Nucleus accumbens (tissue), 56 donors: Measurements from ENCODE around the gene SORCS2.

ENCODE experiments used
- DNase-seq, 56 donors: peaks; one replicate each; lab custom pipeline; 2025; lab: John Stamatoyannopoulos, UW

SORCS2 gene

DNA sequence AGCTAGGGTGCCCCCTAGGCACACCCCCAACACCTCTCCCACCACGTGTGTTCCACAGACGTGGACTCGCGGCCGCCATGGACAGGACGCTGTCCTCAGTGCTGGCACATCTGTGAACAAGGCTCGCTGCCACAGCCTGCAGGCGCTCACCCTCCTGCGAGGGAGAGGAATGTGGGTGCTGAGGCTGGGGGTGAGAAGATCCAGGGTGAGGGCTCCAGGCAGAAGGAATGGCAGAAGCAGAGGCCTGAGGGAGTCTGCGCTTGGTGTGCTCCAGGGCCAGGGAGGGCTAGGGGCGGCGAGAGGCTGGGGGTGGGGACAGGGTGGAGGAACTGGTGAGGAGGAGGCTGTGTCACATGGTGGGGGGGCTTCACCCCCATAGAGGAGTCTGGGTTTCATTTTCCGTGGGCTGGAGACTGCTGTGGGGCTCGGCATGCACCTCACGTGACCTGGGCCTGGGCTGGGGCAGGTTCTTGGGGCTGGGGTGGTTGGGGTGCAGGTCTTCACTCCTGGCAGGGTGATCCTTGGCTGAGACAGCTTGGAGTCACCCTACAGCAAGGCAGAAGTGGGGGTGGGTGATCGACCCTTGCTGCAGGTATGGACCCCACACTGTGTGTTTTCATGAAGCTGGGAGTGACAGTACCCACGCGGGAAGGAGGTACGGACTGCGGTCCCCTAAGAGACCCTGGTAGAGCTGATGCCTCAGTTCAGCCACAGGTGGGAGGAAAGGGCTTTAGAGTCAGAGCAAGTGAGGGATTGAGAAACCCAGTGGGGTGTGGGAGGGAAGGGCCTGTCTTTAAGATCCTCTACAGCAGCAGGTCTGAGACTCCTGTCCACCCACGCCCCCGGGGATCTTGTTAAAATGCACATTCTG, 138.7 kb downstream of the SORCS2 start:
- DNase-seq = no peak

- DNase-seq = no peak
These were observed 139.3 kb downstream of the SORCS2 start for GRCh38 chr4:7331682-7332000.

DNA sequence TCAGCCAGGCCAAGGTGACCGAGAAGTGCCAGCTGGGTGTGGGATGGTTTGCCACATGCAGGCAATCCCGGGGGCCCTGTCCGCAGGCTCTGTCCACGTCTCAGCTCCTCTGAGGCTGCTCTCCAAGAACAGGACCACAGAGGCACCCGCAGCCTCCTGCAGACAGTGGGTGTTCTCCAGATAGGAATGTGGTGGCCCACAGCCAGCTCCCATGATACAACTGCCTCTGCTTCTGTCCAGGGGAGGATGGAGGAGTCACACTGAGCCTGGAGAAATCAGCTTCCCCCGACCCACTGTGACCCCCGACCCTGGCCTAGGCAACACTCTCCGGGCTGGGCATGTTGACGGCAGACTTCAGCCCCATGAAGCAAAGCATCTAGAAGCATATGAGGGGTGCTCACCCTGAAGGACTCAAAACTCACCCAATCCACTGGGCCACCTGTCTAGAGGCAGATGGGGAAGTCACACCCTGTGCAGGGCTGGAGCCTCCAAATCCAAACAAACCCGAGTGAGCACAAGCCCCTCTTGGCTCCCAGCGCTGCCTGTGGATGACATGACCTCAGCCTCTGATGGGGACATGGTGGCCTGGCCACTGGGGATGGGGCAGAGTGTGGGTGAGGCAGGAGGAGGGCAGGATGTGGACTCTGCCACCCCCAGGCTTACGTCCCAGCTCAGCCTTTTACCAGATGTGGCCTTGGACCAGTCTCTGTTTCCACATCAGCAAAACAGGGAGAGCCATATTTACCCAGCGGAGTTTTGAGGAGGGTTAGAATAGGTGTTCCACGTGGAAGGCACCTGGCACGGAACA, 140.1 kb downstream of the SORCS2 start:
- no peak for DNase-seq

DNA sequence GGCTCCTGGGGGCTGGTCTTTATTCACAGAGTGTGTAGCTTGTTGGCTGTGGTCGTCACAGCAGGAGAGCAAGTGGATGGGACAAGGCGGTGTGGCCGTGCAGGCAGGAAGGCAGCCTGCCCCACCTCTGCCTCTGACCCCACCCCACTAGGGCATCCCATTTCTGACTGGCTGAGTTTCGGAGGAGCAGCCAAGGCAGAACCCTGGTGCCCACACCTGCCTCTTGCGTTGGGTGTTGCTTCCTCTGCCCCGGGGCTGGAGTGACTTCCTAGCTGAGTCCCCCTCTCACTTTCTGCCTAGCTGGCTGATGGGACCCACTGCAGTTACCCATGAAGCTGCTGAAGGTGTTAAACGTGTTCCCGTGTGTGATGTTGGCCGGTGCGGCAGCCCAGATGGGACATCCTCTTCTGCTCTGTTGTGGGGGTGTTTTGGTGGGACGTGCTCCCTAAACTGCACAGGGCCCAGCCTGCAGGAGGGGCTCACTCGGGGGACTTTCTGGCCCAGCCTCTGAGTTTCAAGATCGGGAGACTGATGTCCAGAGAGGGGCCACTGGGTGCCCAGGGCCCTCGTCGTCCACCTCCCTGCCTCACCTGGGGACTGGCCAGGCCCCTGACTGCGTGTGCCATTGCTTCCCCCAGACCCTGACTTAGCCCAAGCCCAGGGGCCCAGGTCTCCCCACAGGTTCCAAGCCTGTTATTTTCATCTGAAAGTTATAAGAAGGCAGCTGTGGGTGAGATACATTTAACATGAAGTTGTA, 140.9 kb downstream of the SORCS2 start:
- no peak for DNase-seq

GRCh38 chr4:7333801-7334421, 141.6 kb downstream of the SORCS2 start:
- no peak for DNase-seq

- no peak for DNase-seq
These were observed 142.4 kb downstream of the SORCS2 start for GRCh38 chr4:7334521-7335275.

DNA sequence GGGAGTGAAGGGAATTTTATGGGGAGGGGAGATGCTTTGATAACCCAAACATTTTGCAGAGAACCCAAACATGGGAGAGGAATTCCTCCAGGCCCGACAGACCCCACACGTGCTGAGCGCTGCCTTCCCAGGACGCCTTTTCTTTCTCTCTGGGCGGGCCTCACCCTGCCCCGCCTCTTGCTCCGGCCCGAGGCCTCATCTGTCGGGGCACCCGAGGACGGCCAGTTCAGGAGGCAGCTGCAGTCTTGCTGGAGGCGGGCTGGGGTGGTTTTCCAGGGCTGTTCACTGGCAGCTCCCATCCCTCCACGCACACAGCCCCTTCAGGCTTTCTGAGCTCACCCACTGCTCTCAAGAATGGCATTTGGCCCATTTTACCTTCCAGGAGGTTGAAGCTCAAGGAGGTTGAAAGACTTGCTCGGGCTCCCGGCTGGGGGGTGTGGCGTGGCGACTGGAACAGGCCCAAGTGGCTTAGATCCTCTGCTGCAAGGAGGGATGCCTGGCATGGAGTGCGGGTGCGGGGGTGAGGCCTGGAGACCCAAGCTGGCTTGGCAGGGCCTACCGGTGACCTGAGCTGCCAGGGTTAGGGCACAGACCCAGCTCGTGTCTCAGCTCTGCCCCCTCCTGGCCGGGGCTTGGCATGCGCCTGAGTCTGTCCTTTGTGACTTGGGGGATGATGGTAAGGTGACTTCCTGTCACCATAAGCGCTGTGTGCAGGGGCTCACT, 143.2 kb downstream of the SORCS2 start:
- DNase-seq = peak in 41 of 56 donors; percentile 16 to 80 (median 51)

DNA sequence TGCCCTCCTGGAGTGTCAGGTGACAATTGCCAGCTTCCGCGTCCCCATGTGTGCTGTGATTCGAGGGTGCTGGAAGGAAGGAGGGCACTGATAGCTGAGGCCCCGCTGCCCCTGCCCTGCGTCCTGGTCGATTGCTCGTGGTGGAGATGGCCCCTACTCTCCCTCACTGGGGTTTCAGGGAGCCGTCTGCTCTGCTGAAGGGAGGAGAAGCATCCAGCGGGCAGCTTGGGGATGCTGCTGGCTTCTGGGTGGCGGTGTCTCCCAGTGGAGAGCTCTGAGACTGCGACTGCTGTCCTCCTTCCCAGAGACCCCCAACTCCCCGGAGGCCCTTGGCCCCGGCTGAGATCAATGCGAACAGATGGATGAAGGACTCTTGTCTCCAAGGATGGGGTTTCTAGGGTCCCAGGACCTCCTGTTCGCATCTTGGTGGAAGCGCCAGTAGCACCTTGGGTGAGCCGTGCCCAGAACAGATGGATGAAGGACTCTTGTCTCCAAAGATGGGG, 143.8 kb downstream of the SORCS2 start:
- DNase-seq = no peak

DNA sequence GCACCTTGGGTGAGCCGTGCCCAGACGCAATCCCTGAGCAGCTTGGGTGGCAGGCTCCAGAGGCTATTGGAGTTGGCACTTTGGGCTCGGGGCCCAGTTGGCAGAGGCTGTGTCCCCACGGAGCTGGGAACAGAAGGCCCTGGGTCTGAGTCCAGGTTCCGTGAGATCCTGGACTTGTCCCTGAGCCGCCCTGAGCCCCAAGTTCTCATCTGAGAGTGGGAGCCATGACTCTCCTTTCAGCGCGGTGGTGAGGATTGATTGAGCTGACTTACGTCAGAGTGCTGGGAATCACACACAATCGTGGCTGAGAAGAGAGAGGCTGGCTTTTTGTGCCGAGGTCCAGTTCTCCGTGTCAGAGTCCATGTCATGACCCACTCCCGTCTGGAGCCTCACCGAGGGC, 144.4 kb downstream of the SORCS2 start:
- peak in 16 of 56 donors; percentile 13 to 54 (median 34) for DNase-seq

GRCh38 chr4:7337196-7338058, 145.1 kb downstream of the SORCS2 start:
- no peak for DNase-seq

DNA sequence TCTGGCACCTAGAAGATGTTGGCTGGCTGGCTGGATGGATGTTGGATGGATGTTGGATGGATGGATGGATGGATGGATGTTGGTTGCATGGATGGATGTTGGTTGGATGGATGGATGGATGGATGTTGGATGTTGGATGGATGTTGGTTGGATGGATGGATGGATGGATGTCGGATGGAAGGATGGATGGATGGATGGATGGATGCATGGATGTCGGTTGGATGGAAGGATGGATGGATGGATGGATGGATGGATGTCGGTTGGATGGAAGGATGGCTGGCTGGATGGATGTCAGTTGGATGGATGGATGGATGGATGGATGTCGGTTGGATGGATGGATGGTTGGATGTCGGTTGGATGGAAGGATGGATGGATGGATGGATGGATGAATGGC, 145.7 kb downstream of the SORCS2 start:
- DNase-seq = no peak

DNA sequence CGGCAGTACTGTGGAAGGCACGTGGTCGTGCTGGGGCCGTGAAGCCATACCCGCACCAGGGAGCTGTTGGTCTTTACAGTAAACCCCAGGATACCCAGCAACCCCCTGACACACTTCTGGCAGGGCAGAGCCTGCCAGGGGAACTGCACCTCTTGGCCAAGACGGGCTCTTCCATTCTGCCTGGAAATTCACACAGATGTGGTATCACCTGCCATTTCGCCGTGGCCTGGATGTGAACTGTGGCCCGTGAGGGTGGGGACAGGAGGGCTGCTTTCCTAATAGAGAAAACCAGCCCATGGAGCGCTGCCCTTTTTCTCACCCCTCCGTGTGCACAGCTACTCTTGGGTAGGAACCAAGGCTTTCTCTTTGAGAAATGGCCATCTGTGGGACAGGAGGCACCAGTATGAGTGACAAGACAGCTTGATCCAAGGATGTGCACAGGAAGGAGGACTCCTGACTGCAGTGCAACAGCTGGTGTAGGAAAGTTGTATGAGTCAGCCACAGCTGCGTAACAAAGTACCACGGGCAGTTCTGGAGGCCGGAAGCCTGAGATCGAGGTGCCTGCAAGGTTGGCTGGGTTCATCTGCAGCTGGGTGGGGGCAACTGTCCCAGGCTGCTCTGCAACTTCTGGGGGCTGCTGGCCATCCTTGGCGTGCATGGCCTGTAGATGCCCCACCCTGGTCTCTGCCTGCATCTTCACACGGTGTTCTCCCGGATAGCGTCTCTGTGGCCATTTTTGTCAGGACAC, 146.7 kb downstream of the SORCS2 start:
- DNase-seq = no peak

DNA sequence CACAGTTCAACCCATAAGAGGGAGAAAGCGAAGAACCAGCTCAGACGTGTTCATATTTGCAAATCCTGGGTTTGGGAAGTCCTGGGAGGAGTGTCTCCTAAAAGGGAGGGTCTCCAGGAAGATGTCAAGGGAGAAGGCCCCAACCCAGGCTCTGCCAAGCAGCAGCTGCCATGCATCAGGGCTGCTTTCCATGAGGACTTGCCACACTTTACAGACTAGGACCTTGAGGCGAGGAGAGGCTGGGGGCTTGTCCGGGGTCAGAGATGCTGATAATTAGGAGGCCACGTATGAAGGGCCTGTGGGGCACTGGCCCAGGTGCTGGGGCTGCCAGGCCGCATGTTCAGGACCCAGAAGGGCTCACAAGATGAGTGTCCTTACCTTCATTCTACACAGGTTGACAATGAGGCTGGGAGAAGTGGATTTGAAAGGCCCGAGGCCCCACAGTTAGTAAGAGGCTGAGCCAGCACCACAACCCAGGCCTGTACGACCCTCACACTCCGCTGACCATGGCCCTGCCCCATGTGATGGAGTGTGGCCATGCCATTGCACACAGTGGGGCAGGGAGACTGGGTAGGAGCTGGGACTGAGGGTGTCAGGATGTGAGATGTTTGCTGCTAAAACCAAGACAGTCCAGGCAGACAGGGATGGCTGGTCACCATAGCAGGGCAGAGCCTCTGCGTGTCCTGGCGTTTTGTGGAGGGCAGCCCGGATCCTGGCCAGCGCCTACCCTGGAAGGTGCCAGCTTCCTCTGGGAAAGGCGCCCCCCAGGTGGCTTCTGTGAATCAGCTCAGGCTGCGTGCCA, 147.6 kb downstream of the SORCS2 start:
- DNase-seq = peak in 1 of 56 donors; percentile 13

- peak in 2 of 56 donors; percentile 24 to 25 for DNase-seq
These were observed 148.5 kb downstream of the SORCS2 start for GRCh38 chr4:7340553-7341433.

DNA sequence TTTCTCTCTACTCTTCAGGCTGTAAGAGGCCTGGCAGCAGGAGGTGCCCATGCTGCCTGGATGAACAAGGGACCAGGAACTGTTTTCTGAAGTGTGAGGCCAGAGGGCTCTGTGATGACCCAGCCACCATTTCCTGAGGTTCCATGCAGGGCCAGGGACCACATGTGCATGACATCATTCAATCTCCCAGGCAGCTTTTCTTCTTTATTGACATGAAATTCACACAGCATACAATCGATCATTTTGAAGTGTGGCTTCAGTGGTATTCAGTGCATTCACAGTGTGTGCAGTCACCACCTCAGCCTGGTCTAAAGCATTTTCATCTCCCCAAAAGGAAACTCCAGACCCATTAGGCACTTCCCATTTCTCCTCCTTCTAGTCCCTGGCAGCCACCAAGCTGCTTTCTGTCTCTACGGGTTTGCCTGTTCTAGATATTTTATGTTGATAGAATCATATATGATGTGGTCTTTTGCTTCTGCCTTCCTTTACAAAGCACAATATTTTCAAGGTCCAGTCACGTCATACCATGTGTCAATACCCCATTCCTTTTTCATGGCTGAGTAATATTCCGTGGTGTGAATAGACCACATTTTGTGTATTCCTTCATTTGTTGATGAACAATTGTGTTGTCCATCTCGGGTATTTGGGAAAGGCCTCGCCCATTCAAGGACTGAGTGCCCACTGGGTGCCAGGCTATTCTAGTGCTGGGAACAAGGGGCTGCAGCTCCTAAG, 149.3 kb downstream of the SORCS2 start:
- DNase-seq = no peak
